ENCODE results near the gene UBE2G1. TPM values are rescaled to one million over a fixed set of nuclear protein-coding genes. Genes with fewer than 3 reads are reported as not detected.

UBE2G1 gene
- total and polyA plus RNA-seq, 10 of the 15 experiments (the other 5 are each of a cell fraction or from before 2014, with no cell fraction given), result 24.4 to 139 (median 77.4) TPM

DNA sequence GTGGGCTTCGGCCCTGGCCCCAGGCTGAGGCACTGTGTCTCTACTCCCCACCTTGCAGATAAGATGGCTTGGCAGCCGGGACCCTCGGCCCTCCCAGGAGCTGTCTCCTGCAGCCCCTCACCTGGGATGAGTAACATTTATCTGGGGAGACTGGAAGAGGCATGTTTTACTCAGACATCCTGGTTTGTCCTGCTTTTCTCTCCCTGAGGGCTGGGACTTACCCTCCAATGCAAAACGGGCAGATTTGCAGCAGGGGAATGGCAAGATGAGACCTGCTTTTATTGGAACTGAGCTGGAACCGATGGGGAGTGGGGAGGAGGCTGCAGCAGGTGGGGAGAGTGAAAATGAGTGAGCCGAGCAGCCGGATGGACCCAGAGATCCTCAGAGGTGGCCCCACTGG lies 27.3 kb upstream of the UBE2G1 start:
- peak overlapping the region; percentile 98 for H3K27ac ChIP-seq (ENCODE audit: control insufficient read depth, insufficient read depth)
- TF ChIP-seq CBFB (IDR thresholded peaks at IDR 0.05; ENCODE audit: low read depth), result 0 out of 2 replicates have a peak, but pooled peaks have one; percentile 1
- TF ChIP-seq CTCF (IDR thresholded peaks at IDR 0.05 in 2 of 3, conservative IDR thresholded peaks at IDR 0.05 in 1 of 3; ENCODE audit: control insufficient read depth in 2 of 3, extremely low read depth in 1 of 3, insufficient read depth in 1 of 3, low read depth in 3 of 3, low read length in 3 of 3), result no peak
- 17% methylated on average over 7 of the region's 7 CpGs for WGBS (ENCODE audit: insufficient coverage, insufficient replicate concordance, low lambda C conversion rate, missing lambda C conversion rate)
- FAIRE-seq, result no peak
- peak overlapping the region; percentile 96 for H3K4me2 ChIP-seq (ENCODE audit: control insufficient read depth, insufficient read depth)
- H3K79me2 ChIP-seq (ENCODE audit: control insufficient read depth, insufficient read depth, low read length), result no peaks in the 10 kb centered on the region
- intact Hi-C loops (cut with micrococcal nuclease; ENCODE audit: unreplicated experiment), result no loop called here
- H3K4me1 ChIP-seq (ENCODE audit: control insufficient read depth, insufficient read depth, low read length), result peaks cover 48% of the 10 kb centered on the region
- H2AFZ ChIP-seq (ENCODE audit: control insufficient read depth, low read depth, low read length), result no peak overlapping the region; the same call in 1 of the 2 replicates
- CTCF ChIA-PET, result interaction anchor here (0.6 to 4.6 kb wide), 6 partner anchors 9 to 194 kb away, joined by 3 to 37 read pairs (median 4); no protein-coding TSS in a partner anchor
- H3K9ac ChIP-seq (ENCODE audit: control insufficient read depth, insufficient read depth, low read length), result peak overlapping the region; percentile 47
- RAD21 ChIA-PET (ENCODE audit: unreplicated experiment), result interaction anchor here (0.7 to 6.5 kb wide), 3 partner anchors 12 to 91 kb away, joined by 3 to 61 read pairs (median 7); no protein-coding TSS in a partner anchor
- no peak for ATAC-seq
- H3K36me3 ChIP-seq (ENCODE audit: control insufficient read depth in 2 of 2, insufficient read depth in 2 of 2, low read length in 1 of 2), result no peaks in the 10 kb centered on the region
- in situ Hi-C loops (cut with MboI), result no loop called here
- POLR2A ChIA-PET, result interaction anchor here (0.5 to 2.9 kb wide), 8 partner anchors 10 to 27 kb away, joined by 3 to 14 read pairs (median 4); no protein-coding TSS in a partner anchor
- DNase-seq (ENCODE audit: low read depth, low spot score), result no peak
- H3K27me3 ChIP-seq (replicated peaks in 1 of 2; ENCODE audit: control insufficient read depth in 2 of 2, insufficient read depth in 2 of 2, low read length in 1 of 2), result no peaks in the 10 kb centered on the region
- no peaks in the 10 kb centered on the region for H3K9me3 ChIP-seq (replicated peaks; ENCODE audit: control insufficient read depth, insufficient read depth, low read length)
- SMC1A ChIA-PET (ENCODE audit: uncharacterized antibody, unreplicated experiment), result interaction anchor here (1.0 to 6.7 kb wide), 6 partner anchors 14 to 178 kb away, joined by 3 to 40 read pairs (median 4); no protein-coding TSS in a partner anchor
- peak overlapping the region; percentile 49 for H3K4me3 ChIP-seq
- TSS peak; percentile 78 for BruUV-seq (replicated peaks)
- H4K20me1 ChIP-seq (ENCODE audit: control insufficient read depth, insufficient read depth), result no peaks in the 10 kb centered on the region

- FAIRE-seq (no peak), ATAC-seq (no peak), DNase-seq (ENCODE audit: low read depth, low spot score) (no peak)
- H3K4me1 ChIP-seq (ENCODE audit: control insufficient read depth, insufficient read depth, low read length), result peaks cover 20% of the 10 kb centered on the region
- POLR2A ChIA-PET, result interaction anchor here (1.2 kb wide), 1 partner anchor 12 kb away, joined by 5 read pairs; no protein-coding TSS in a partner anchor
- TF ChIP-seq HSF1 (IDR thresholded peaks at IDR 0.05; ENCODE audit: low read depth, low read length) (no peak), ATF2 (IDR thresholded peaks at IDR 0.05; ENCODE audit: low read length) (no peak), JUND (IDR thresholded peaks at IDR 0.05; ENCODE audit: low read depth, low read length) (no peak), EGR1 (IDR thresholded peaks at IDR 0.05; ENCODE audit: borderline replicate concordance in 1 of 2, low read depth in 2 of 2, low read length in 2 of 2) (no peak), RELB (IDR thresholded peaks at IDR 0.05; ENCODE audit: low read depth) (no peak), GABPA (IDR thresholded peaks at IDR 0.05; ENCODE audit: low read depth) (no peak), RCOR1 (conservative IDR thresholded peaks at IDR 0.05; ENCODE audit: low read depth, low read length) (no peak)
- H3K36me3 ChIP-seq (ENCODE audit: control insufficient read depth in 2 of 2, insufficient read depth in 2 of 2, low read length in 1 of 2), result no peaks in the 10 kb centered on the region
- 73% methylated on average over 8 of the region's 8 CpGs for WGBS (ENCODE audit: insufficient coverage, insufficient replicate concordance, low lambda C conversion rate, missing lambda C conversion rate)
- RAD21 ChIA-PET (ENCODE audit: unreplicated experiment), result interaction anchor here (1.1 kb wide), 1 partner anchor 23 kb away, joined by 3 read pairs; no protein-coding TSS in a partner anchor
- no peaks in the 10 kb centered on the region for H3K27me3 ChIP-seq (replicated peaks in 1 of 2; ENCODE audit: control insufficient read depth in 2 of 2, insufficient read depth in 2 of 2, low read length in 1 of 2)
- H3K9me3 ChIP-seq (replicated peaks; ENCODE audit: control insufficient read depth, insufficient read depth, low read length), result no peaks in the 10 kb centered on the region
- in situ Hi-C loops (cut with MboI), result no loop called here
- no peaks in the 10 kb centered on the region for H4K20me1 ChIP-seq (ENCODE audit: control insufficient read depth, insufficient read depth)
- H3K79me2 ChIP-seq (ENCODE audit: control insufficient read depth, insufficient read depth, low read length), result no peaks in the 10 kb centered on the region
- no peak overlapping the region for H3K4me3 ChIP-seq
- no peak overlapping the region for H3K9ac ChIP-seq (ENCODE audit: control insufficient read depth, insufficient read depth, low read length)
- SMC1A ChIA-PET (ENCODE audit: uncharacterized antibody, unreplicated experiment), result interaction anchor here (0.6 to 1.6 kb wide), 3 partner anchors 10 to 48 kb away, joined by 4 to 6 read pairs (median 4); no protein-coding TSS in a partner anchor
- H3K4me2 ChIP-seq (ENCODE audit: control insufficient read depth, insufficient read depth), result no peak overlapping the region
- no TSS peak for BruUV-seq (replicated peaks)
- no peak overlapping the region for H3K27ac ChIP-seq (ENCODE audit: control insufficient read depth, insufficient read depth)
- H2AFZ ChIP-seq (ENCODE audit: control insufficient read depth, low read depth, low read length), result no peak overlapping the region
- intact Hi-C loops (cut with micrococcal nuclease; ENCODE audit: unreplicated experiment), result no loop called here
- CTCF ChIA-PET, result interaction anchor here (0.6 to 1.2 kb wide), 3 partner anchors 18 to 666 kb away, joined by 3 to 4 read pairs (median 3); no protein-coding TSS in a partner anchor
These were observed 22.6 kb upstream of the UBE2G1 start for GRCh38 chr17:4389079-4389478.
